ENCODE data around the gene GPR78.

DNA sequence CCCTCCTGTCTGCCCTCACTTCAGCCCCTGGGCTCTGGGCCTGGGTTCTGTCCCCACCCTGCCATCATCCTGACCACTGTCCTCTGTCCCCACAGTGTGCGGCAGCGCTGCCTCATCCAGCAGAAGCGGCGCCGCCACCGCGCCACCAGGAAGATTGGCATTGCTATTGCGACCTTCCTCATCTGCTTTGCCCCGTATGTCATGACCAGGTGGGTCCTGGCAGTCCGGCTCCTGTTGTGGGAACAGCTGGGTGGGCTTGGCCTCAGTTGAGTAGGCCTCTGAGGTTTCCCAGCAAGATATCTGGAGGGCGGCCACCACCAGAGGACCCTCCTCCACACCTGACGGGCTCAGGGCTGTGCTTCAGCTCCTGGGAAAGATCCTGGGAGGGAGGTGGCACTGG lies 2.2 kb downstream of the GPR78 start:
- TF ChIP-seq TAF1 (IDR thresholded peaks at IDR 0.05; ENCODE audit: low read depth, low read length) (no peak), BRCA1 (IDR thresholded peaks at IDR 0.05; ENCODE audit: low read depth, low read length) (no peak)
- TF ChIP-seq, protein P1, sequence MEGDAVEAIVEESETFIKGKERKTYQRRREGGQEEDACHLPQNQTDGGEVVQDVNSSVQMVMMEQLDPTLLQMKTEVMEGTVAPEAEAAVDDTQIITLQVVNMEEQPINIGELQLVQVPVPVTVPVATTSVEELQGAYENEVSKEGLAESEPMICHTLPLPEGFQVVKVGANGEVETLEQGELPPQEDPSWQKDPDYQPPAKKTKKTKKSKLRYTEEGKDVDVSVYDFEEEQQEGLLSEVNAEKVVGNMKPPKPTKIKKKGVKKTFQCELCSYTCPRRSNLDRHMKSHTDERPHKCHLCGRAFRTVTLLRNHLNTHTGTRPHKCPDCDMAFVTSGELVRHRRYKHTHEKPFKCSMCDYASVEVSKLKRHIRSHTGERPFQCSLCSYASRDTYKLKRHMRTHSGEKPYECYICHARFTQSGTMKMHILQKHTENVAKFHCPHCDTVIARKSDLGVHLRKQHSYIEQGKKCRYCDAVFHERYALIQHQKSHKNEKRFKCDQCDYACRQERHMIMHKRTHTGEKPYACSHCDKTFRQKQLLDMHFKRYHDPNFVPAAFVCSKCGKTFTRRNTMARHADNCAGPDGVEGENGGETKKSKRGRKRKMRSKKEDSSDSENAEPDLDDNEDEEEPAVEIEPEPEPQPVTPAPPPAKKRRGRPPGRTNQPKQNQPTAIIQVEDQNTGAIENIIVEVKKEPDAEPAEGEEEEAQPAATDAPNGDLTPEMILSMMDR (IDR thresholded peaks at IDR 0.05; ENCODE audit: control extremely low read depth in 1 of 3, insufficient read depth in 1 of 3, low read depth in 1 of 3, low read length in 3 of 3) = no peak

Data from H1 (cell line).